SK-N-SH (cell line): Measurements from ENCODE around the gene SND1. TPM values are rescaled to one million over a fixed set of nuclear protein-coding genes. Genes with fewer than 3 reads are reported as not detected.

Source experiments
- CTCF ChIA-PET: fragments of 300-600, 350-600 bp; formaldehyde crosslinking; extraction: SDS; loops from one replicate; lab custom pipeline; 2021; lab: Yijun Ruan, JAX
- POLR2A ChIA-PET: fragments of 350-600 bp; sonication (Branson Sonifier 250); formaldehyde crosslinking; extraction: SDS; loops from one replicate; lab custom pipeline; 2020; ENCODE audit warnings: antibody characterized with exemption, inconsistent platforms; lab: Yijun Ruan, JAX
- DNase-seq: peaks from one replicate; pipeline ENCODE4 v3.0.0; 2012
- H2AFZ ChIP-seq: fragments of 200-600 bp; sonication (generic); 2 replicates; pipeline ENCODE4 v1.8.1; 2016; ENCODE audit warnings: antibody characterized with exemption, mild to moderate bottlenecking, low read depth
- H3F3A ChIP-seq: fragments of 200-600 bp; sonication (generic); replicated peaks from 2 replicates; pipeline ENCODE3; 2016; ENCODE audit warnings: antibody characterized with exemption, mild to moderate bottlenecking; ENCODE audit not compliant: insufficient read depth
- H3K27ac ChIP-seq, 2 experiments: fragments of 200-500 bp in 1 of 2; fragments of 200-600 bp in 1 of 2; sonication (Bioruptor generic) in 1 of 2; sonication (generic), shearing (Covaris generic) in 1 of 2; 2 replicates each; pipeline versions ENCODE4 v1.5.1 to v1.6.1; 2014 to 2016; ENCODE audit warnings: low read depth in 2 of 2, inconsistent platforms in 1 of 2, low read length in 1 of 2, mild to moderate bottlenecking in 1 of 2, mixed read lengths in 1 of 2
- H3K27me3 ChIP-seq: fragments of 200-600 bp; sonication (generic), shearing (Covaris generic); 2 replicates; pipeline ENCODE4 v1.6.1; 2016; ENCODE audit warnings: mixed run types; ENCODE audit not compliant: insufficient read depth
- H3K36me3 ChIP-seq, 2 experiments: fragments of 200-500 bp in 1 of 2; fragments of 200-600 bp in 1 of 2; sonication (Bioruptor generic) in 1 of 2; sonication (generic) in 1 of 2; replicated peaks in 1 of 2; 2 replicates each; pipeline versions ENCODE3 to v1.5.1; 2014 to 2016; ENCODE audit warnings: low read length in 1 of 2, mild to moderate bottlenecking in 1 of 2; ENCODE audit not compliant: insufficient read depth in 2 of 2, control insufficient read depth in 1 of 2
- H3K4me1 ChIP-seq, 2 experiments: fragments of 200-500 bp in 1 of 2; fragments of 200-600 bp in 1 of 2; sonication (Bioruptor generic) in 1 of 2; sonication (generic), shearing (Covaris generic) in 1 of 2; 2 replicates each; pipeline versions ENCODE4 v1.5.1 to v1.6.1; 2014 to 2016; ENCODE audit warnings: low read depth in 1 of 2, low read length in 1 of 2, mixed run types in 1 of 2; ENCODE audit not compliant: insufficient read depth in 2 of 2, control insufficient read depth in 1 of 2
- H3K4me2 ChIP-seq: fragments of 200-600 bp; sonication (generic), shearing (Covaris generic); 2 replicates; pipeline ENCODE4 v1.6.1; 2017; ENCODE audit warnings: mixed run types
- H3K4me3 ChIP-seq, 2 experiments: fragments of 200-500 bp in 1 of 2; fragments of 200-600 bp in 1 of 2; sonication (Bioruptor generic) in 1 of 2; sonication (generic), shearing (Covaris generic) in 1 of 2; 2 replicates each; pipeline versions ENCODE4 v1.5.1 to v1.8.1; 2014 to 2016; ENCODE audit warnings: low read depth in 2 of 2, inconsistent platforms in 1 of 2, low read length in 1 of 2, mild to moderate bottlenecking in 1 of 2, mixed read lengths in 1 of 2, moderate library complexity in 1 of 2
- H3K79me2 ChIP-seq: fragments of 200-600 bp; sonication (generic); 2 replicates; pipeline ENCODE4 v1.8.1; 2017; ENCODE audit warnings: mild to moderate bottlenecking; ENCODE audit not compliant: insufficient read depth
- H3K9ac ChIP-seq: fragments of 200-600 bp; sonication (generic); 2 replicates; pipeline ENCODE4 v1.6.1; 2017; ENCODE audit warnings: mixed run types
- H3K9me2 ChIP-seq: fragments of 200-600 bp; sonication (generic); 2 replicates; pipeline ENCODE4 v1.6.1; 2017; ENCODE audit warnings: mixed run types
- H3K9me3 ChIP-seq: fragments of 200-600 bp; sonication (generic); 2 replicates; pipeline ENCODE4 v1.6.1; 2017; ENCODE audit warnings: mixed run types, mild to moderate bottlenecking, moderate library complexity
- H4K20me1 ChIP-seq: fragments of 200-600 bp; sonication (generic); 2 replicates; pipeline ENCODE4 v1.6.1; 2017; ENCODE audit warnings: mild to moderate bottlenecking, mixed run types; ENCODE audit not compliant: insufficient read depth
- CHD2 ChIP-seq: fragments of 150-350 bp; IDR thresholded peaks from 2 replicates; pipeline ENCODE4 v1.6.1; 2018; ENCODE audit warnings: low read length; ENCODE audit not compliant: partially characterized antibody
- CTCF ChIP-seq: fragments of 200-600 bp; sonication (generic); IDR thresholded peaks from 2 replicates; pipeline ENCODE4 v1.6.1; 2017; ENCODE audit warnings: antibody characterized with exemption, mild to moderate bottlenecking, moderate library complexity
- EP300 ChIP-seq, 2 experiments: IDR thresholded peaks; 2 replicates each; pipeline versions ENCODE4 v1.4.0 to v1.6.1; 2012; ENCODE audit warnings: borderline replicate concordance in 1 of 2, low read depth in 1 of 2, low read length in 1 of 2
- FOSL2 ChIP-seq: IDR thresholded peaks from 2 replicates; pipeline ENCODE4 v1.4.0; 2012; ENCODE audit warnings: low read depth, mild to moderate bottlenecking, moderate library complexity, borderline replicate concordance
- FOXJ3 ChIP-seq: sonication (generic); formaldehyde crosslinking; IDR thresholded peaks from 2 replicates; pipeline ENCODE4 v1.5.1; 2020; ENCODE audit warnings: mild to moderate bottlenecking, missing genetic modification reagents
- FOXM1 ChIP-seq: IDR thresholded peaks from 2 replicates; pipeline ENCODE4 v1.4.0; 2012; ENCODE audit warnings: low read depth, mild to moderate bottlenecking
- GABPA ChIP-seq: IDR thresholded peaks from 2 replicates; pipeline ENCODE4 v1.4.0; 2012; ENCODE audit warnings: low read depth, mild to moderate bottlenecking
- MAX ChIP-seq: IDR thresholded peaks from 2 replicates; pipeline ENCODE4 v1.4.0; 2012; ENCODE audit warnings: low read depth
- MEF2A ChIP-seq: IDR thresholded peaks from 2 replicates; pipeline ENCODE4 v1.4.0; 2012; ENCODE audit warnings: low read depth, borderline replicate concordance
- MXI1 ChIP-seq: IDR thresholded peaks from 2 replicates; pipeline ENCODE4 v1.6.1; 2012; ENCODE audit warnings: mild to moderate bottlenecking, low read depth, low read length, improper control_type of control experiment
- NFIC ChIP-seq: IDR thresholded peaks from 2 replicates; pipeline ENCODE4 v1.4.0; 2012; ENCODE audit warnings: borderline replicate concordance
- NRF1 ChIP-seq: IDR thresholded peaks from 2 replicates; pipeline ENCODE4 v1.6.1; 2012; ENCODE audit warnings: low read depth, mild to moderate bottlenecking, low read length
- PBX3 ChIP-seq: IDR thresholded peaks from 2 replicates; pipeline ENCODE4; 2012
- RAD21 ChIP-seq: IDR thresholded peaks from 2 replicates; pipeline ENCODE4 v1.6.1; 2012; ENCODE audit warnings: mild to moderate bottlenecking, low read length
- RCOR1 ChIP-seq: fragments of 150-350 bp; IDR thresholded peaks from 2 replicates; pipeline ENCODE4 v1.6.1; 2017; ENCODE audit warnings: antibody characterized with exemption, low read length
- REST ChIP-seq: IDR thresholded peaks from 2 replicates; pipeline ENCODE4 v1.6.1; 2012; ENCODE audit warnings: mild to moderate bottlenecking, low read depth, low read length, moderate library complexity
- RFX5 ChIP-seq: IDR thresholded peaks from 2 replicates; pipeline ENCODE4 v1.6.1; 2012; ENCODE audit warnings: mild to moderate bottlenecking, improper control_type of control experiment, low read length
- SIN3A ChIP-seq: IDR thresholded peaks from 2 replicates; pipeline ENCODE4 v1.6.1; 2012; ENCODE audit warnings: low read depth, mild to moderate bottlenecking, low read length, moderate library complexity, borderline replicate concordance
- SMC3 ChIP-seq: IDR thresholded peaks from 2 replicates; pipeline ENCODE4 v1.6.1; 2012; ENCODE audit warnings: low read depth, low read length, improper control_type of control experiment
- TAF1 ChIP-seq: IDR thresholded peaks from 2 replicates; pipeline ENCODE4 v1.6.1; 2012; ENCODE audit warnings: low read depth, mild to moderate bottlenecking, low read length, moderate library complexity, borderline replicate concordance
- TCF12 ChIP-seq: IDR thresholded peaks from 2 replicates; pipeline ENCODE4 v1.4.0; 2012
- USF1 ChIP-seq: IDR thresholded peaks from 2 replicates; pipeline ENCODE4 v1.4.0; 2012; ENCODE audit warnings: low read depth, borderline replicate concordance
- USF2 ChIP-seq: fragments of 150-350 bp; IDR thresholded peaks from 2 replicates; pipeline ENCODE4 v1.6.1; 2017; ENCODE audit warnings: antibody characterized with exemption, low read length, low read depth, borderline replicate concordance
- YY1 ChIP-seq: IDR thresholded peaks from 2 replicates; pipeline ENCODE4 v1.4.0; 2012; ENCODE audit warnings: low read depth, mild to moderate bottlenecking
- WGBS: methylation state at CpG from one replicate; pipeline ENCODE4 v1.1.6; 2017; ENCODE audit warnings: low lambda C conversion rate; 5-methylcytosine and 5-hydroxymethylcytosine counted together
- polyA plus RNA-seq, 3 experiments: library from polyadenylated mRNA; depleted of rRNA; stranded (reverse); fragments of >200 nt; gene quantifications; 2 replicates each; pipeline ENCODE4 v1.2.3, GENCODE V29; 2012

The SND1 gene
- polyA plus RNA-seq, 1 of the 3 experiments (the other 2 are of a cell fraction): 165 TPM

GRCh38 chr7:128030654-128031611 is 378.9 kb downstream of the SND1 start, which contains the start of gene LRRC4:
Gene LRRC4 (minus strand): TSS chr7:128031437. CDS start chr7:128030640, 797 bp downstream.
- Histone ChIP-seq H3F3A (no peaks in the 10 kb centered on the region), H3K9me2 (no peaks in the 10 kb centered on the region), H3K79me2 (peaks cover 9% of the 10 kb centered on the region; the same call in 1 of the 2 replicates), H3K9ac (peak within 1 kb of the TSS; percentile 49; the same call in 1 of the 2 replicates), H3K9me3 (no peaks in the 10 kb centered on the region), H3K27me3 (no peaks in the 10 kb centered on the region), H3K4me1 (peaks cover 0 to 30% of the 10 kb centered on the region in 2 experiments; a peak in 2 of 4 replicates), H3K36me3 (peaks cover 0 to 18% of the 10 kb centered on the region in 2 experiments), H3K27ac (peak within 1 kb of the TSS in 1 of 2 experiments; percentile 51; a peak in 2 of 4 replicates), H4K20me1 (peaks cover 76% of the 10 kb centered on the region), H3K4me2 (peak within 1 kb of the TSS; percentile 80), H3K4me3 (peak within 1 kb of the TSS; percentile 55 to 62), H2AFZ (no peak within 1 kb of the TSS)
- WGBS: 40% methylated on average over 50 of the region's 87 CpGs
- peak; percentile 90 for DNase-seq
- no peak for TF ChIP-seq NRF1
- TF ChIP-seq TCF12: no peak
- no peak for TF ChIP-seq NFIC
- no peak for TF ChIP-seq REST
- no peak for TF ChIP-seq FOXJ3
- TF ChIP-seq FOSL2: 0 out of 2 replicates have a peak, but pooled peaks have one; percentile 2
- TF ChIP-seq EP300 (IDR thresholded peaks at IDR 0.05; ENCODE audit: borderline replicate concordance in 1 of 2, low read depth in 1 of 2, low read length in 1 of 2): no peak
- no peak for TF ChIP-seq MXI1
- no peak for TF ChIP-seq SIN3A
- TF ChIP-seq MAX: peak; percentile 34; the same call in 1 of the 2 replicates
- no peak for TF ChIP-seq USF1
- no peak for TF ChIP-seq TAF1
- TF ChIP-seq PBX3: no peak
- TF ChIP-seq RAD21: peak; percentile 38
- no peak for TF ChIP-seq MEF2A
- no peak for TF ChIP-seq YY1
- no peak for TF ChIP-seq GABPA
- TF ChIP-seq RFX5: no peak
- no peak for TF ChIP-seq FOXM1
- TF ChIP-seq RCOR1: no peak
- TF ChIP-seq CTCF: peak; percentile 24
- no peak for TF ChIP-seq CHD2
- TF ChIP-seq USF2: no peak
- no peak for TF ChIP-seq SMC3
- CTCF ChIA-PET: interaction anchor here (1.1 to 3.5 kb wide), 14 partner anchors 8 to 324 kb away, joined by 3 to 21 read pairs (median 5); no protein-coding TSS in a partner anchor
- POLR2A ChIA-PET: interaction anchor here (1.0 kb wide), 1 partner anchor 35 kb away, joined by 3 read pairs; no protein-coding TSS in a partner anchor
